ENCODE measurements around the gene APBB3. TPM values are rescaled to one million over a fixed set of nuclear protein-coding genes. Genes with fewer than 3 reads are reported as not detected.

Gene APBB3
- total and polyA plus RNA-seq, 9 of the 15 experiments (the other 6 are each of a cell fraction or from before 2014, with no cell fraction given) = 0.17 to 24.3 (median 9.5) TPM

- TF ChIP-seq MGA (IDR thresholded peaks at IDR 0.05) = peak; percentile 47; the same call in 1 of the 2 replicates
- TF ChIP-seq ATF4 (CRISPR knock-in tag; IDR thresholded peaks at IDR 0.05) = no peak
- TF ChIP-seq STAT5A (IDR thresholded peaks at IDR 0.05; ENCODE audit: borderline replicate concordance, low read length) = peak; percentile 37; the same call in 1 of the 2 replicates
- TF ChIP-seq TCF3 (CRISPR knock-in tag; IDR thresholded peaks at IDR 0.05) = 0 out of 2 replicates have a peak, but pooled peaks have one; percentile 17
- no peak; the same call in 1 of the 2 replicates for TF ChIP-seq ZNF696 (CRISPR knock-in tag; conservative IDR thresholded peaks at IDR 0.05)
- peak; percentile 71; the same call in 1 of the 2 replicates for TF ChIP-seq CBX1 (IDR thresholded peaks at IDR 0.05; ENCODE audit: low read depth)
- no peak for TF ChIP-seq XRCC5 (IDR thresholded peaks at IDR 0.05; ENCODE audit: low read depth, low read length)
- TF ChIP-seq IRF2 (CRISPR knock-in tag; IDR thresholded peaks at IDR 0.05) = no peak
Measured at GRCh38 chr5:140557136-140557805, 7.1 kb downstream of the APBB3 start, which contains the start of gene SRA1 (continued).

All from K562 (cell line).